Upper lobe of left lung (tissue), 6 donors: Measurements from ENCODE around the gene PIM1. TPM values are rescaled to one million over a fixed set of nuclear protein-coding genes. Genes with fewer than 3 reads are reported as not detected.

Experiments used
- ATAC-seq, 2 donors: fragments of 200-7000 bp; cut with Tn5 transposase; one replicate each; pipeline ENCODE4 v1.9.1; 2022; ENCODE audit warnings: mild to moderate bottlenecking in 2 of 2, moderate library complexity in 2 of 2; ENCODE audit not compliant: low FRiP score in 2 of 2
- DNase-seq, 2 donors: peaks; one replicate each; pipeline ENCODE4 v3.0.0-alpha.2; 2019 to 2020
- H3K27ac ChIP-seq, 4 donors: fragments of 200-600 bp; sonication (generic); one replicate each; pipeline ENCODE4 v1.5.1; 2016 to 2019
- H3K27me3 ChIP-seq, 4 donors: fragments of 200-600 bp; sonication (generic); one replicate each; pipeline ENCODE4 v1.5.1; 2017 to 2019
- H3K36me3 ChIP-seq, 4 donors: fragments of 200-600 bp; sonication (generic); one replicate each; pipeline ENCODE4 v1.5.1; 2016 to 2019
- H3K4me1 ChIP-seq, 4 donors: fragments of 200-600 bp; sonication (generic); one replicate each; pipeline ENCODE4 v1.5.1; 2018 to 2019
- H3K4me3 ChIP-seq, 4 donors: fragments of 200-600 bp; sonication (generic); one replicate each; pipeline ENCODE4 v1.5.1; 2017 to 2019; ENCODE audit warnings: mild to moderate bottlenecking in 2 of 4, moderate library complexity in 1 of 4
- H3K9me3 ChIP-seq, 4 donors: fragments of 200-600 bp; sonication (generic); one replicate each; pipeline ENCODE4 v1.5.1; 2018 to 2019
- EP300 ChIP-seq, 4 donors: sonication (generic); formaldehyde crosslinking; IDR thresholded peaks; one replicate each; pipeline ENCODE4 v1.5.1; 2017; ENCODE audit warnings: antibody characterized with exemption in 4 of 4, control low read depth in 2 of 4
- POLR2A ChIP-seq, 4 donors: fragments of 450-650 bp; IDR thresholded peaks; one replicate each; pipeline ENCODE4 v1.5.1; 2016 to 2017; ENCODE audit warnings: antibody characterized with exemption in 4 of 4, mild to moderate bottlenecking in 2 of 4
- POLR2AphosphoS5 ChIP-seq, 2 donors: sonication (generic); formaldehyde crosslinking; IDR thresholded peaks; one replicate each; pipeline ENCODE4 v1.5.1; 2017; ENCODE audit warnings: antibody characterized with exemption in 2 of 2
- WGBS, 2 donors: methylation state at CpG; one replicate each; pipeline ENCODE4 v1.1.5; 2017 to 2018; 5-methylcytosine and 5-hydroxymethylcytosine counted together
- total RNA-seq, 6 donors: library from RNA; depleted of rRNA in 4 of 6; stranded (reverse); fragments of >200 nt in 4 of 6; gene quantifications; one replicate each; pipeline versions ENCODE4 v1.1.0 to v1.2.1, GENCODE V29; 2016 to 2021
- TF ChIP-seq, protein P1 (sequence below), 6 experiments: fragments of 450-650 bp in 4 of 6; fragments of 200-600 bp in 2 of 6; sonication (generic) in 2 of 6; IDR thresholded peaks; one replicate each; pipeline ENCODE4 v1.5.1; 2016 to 2019; ENCODE audit warnings: antibody characterized with exemption in 6 of 6
- donor health status: DM: no; HTN: no; CAD: no; lungs with moderate emphysema.
- donor health status: DM: no; HTN: yes; CAD: no; lungs with severe emphysema.

PIM1 gene
- total RNA-seq, 6 donors from 2014 or later = 26.9 to 80.9 (median 36.0) TPM

DNA sequence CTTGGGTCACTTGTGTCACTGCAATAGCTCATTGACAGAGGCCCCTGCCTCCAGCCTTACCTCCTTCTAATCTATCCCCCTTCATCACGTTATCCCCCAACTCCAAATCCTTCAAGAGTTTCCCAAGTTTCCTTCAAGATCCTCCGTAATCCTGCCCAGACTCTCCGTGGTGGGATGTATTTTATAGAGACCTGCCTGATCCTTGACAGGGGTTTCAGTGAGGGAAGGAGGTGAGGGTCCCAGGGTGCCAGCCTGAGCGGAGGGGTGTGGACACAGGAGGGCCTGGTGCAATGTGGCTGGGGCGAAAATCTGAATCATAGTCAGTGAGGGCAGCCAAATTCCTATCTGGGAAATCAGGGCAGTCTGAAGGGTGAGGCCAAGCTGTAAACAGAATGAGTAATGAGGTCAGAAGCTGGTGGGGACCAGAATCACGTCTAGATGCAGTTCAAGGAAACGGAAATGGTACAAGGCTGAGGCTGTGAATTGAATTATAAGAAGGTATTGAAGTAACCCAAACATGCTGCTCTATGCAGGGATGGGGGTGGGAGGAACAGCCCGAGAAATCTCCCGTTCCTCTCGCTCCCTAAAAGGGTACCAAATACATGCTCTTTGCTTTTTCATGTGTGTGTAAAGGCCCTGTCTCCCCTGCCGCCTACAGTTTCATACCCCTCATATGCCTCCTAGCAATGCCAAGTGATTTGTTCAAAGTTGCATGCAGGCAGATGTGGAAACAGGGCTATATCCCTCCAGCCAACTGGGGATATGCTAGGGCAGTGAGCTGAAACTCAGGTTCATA, 35.4 kb upstream of the PIM1 start:
- Histone ChIP-seq H3K27ac (peak overlapping the region; percentile 64 to 79 (median 72)), H3K4me1 (peaks cover 40 to 59% (median 46%) of the 10 kb centered on the region in 4 donors), H3K36me3 (no peaks in the 10 kb centered on the region), H3K4me3 (no peak overlapping the region), H3K27me3 (no peaks in the 10 kb centered on the region), H3K9me3 (no peaks in the 10 kb centered on the region)
- peak in 1 of 2 donors; percentile 74 for DNase-seq
- whole genome bisulfite sequencing, 2 donors = 51 to 63% methylated on average over 11 of the region's 11 CpGs
- TF ChIP-seq EP300 (IDR thresholded peaks at IDR 0.05) (peak in 1 of 4 donors; percentile 16), POLR2AphosphoS5 (IDR thresholded peaks at IDR 0.05) (peak; percentile 42 to 67), POLR2A (IDR thresholded peaks at IDR 0.05) (no peak)
- TF ChIP-seq, protein P1, sequence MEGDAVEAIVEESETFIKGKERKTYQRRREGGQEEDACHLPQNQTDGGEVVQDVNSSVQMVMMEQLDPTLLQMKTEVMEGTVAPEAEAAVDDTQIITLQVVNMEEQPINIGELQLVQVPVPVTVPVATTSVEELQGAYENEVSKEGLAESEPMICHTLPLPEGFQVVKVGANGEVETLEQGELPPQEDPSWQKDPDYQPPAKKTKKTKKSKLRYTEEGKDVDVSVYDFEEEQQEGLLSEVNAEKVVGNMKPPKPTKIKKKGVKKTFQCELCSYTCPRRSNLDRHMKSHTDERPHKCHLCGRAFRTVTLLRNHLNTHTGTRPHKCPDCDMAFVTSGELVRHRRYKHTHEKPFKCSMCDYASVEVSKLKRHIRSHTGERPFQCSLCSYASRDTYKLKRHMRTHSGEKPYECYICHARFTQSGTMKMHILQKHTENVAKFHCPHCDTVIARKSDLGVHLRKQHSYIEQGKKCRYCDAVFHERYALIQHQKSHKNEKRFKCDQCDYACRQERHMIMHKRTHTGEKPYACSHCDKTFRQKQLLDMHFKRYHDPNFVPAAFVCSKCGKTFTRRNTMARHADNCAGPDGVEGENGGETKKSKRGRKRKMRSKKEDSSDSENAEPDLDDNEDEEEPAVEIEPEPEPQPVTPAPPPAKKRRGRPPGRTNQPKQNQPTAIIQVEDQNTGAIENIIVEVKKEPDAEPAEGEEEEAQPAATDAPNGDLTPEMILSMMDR (IDR thresholded peaks at IDR 0.05) = no peak
- peak; percentile 74 to 81 for ATAC-seq

DNA sequence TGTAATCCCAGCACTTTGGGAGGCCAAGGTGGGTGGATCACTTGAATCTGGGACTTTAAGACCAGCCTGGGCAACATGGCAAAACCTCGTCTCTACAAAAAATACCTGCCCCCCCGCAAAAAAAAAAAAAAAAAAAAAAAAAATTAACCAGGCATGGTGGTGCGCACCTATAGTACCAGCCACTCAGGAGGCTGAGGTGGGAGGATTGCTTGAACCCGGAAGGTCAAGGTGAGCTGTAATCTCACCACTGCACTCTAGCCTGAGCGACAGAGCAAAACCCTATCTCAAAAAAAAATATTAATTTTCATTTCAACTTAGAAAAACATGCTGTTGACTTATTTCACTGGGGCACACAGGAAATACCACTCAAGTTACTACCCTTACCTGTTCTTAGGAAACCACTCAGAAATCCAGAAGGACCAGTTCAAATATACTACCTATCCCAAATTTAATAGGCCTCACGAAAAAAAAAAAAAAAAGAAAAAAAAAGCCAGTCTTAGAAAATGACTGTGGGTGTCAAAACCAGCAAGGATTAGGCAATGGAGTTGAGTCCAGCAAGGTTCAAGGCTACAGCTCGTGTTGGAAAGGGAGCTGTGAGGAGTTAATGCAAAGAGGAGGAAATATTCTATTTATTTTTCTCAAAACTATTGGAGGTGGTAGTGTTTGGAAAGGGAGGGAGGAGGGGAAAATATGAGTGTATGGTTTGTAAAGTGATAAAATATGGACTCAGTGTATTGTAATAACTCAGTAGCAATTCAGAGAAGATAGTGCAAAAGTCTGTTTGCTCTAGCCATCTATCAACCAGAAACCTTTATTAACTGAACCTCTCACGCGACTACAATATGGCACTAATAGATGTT, 33.9 kb upstream of the PIM1 start:
- DNase-seq (no peak), ATAC-seq (no peak)
- Histone ChIP-seq H3K4me1 (peaks cover 32 to 50% (median 38%) of the 10 kb centered on the region in 4 donors), H3K4me3 (no peak overlapping the region), H3K9me3 (no peaks in the 10 kb centered on the region), H3K27ac (peak overlapping the region; percentile 64 to 79 (median 72)), H3K27me3 (no peaks in the 10 kb centered on the region), H3K36me3 (no peaks in the 10 kb centered on the region)
- no peak for TF ChIP-seq POLR2A (IDR thresholded peaks at IDR 0.05)
- TF ChIP-seq EP300 (IDR thresholded peaks at IDR 0.05) = no peak
- TF ChIP-seq, protein P1 (IDR thresholded peaks at IDR 0.05) = no peak
- TF ChIP-seq POLR2AphosphoS5 (IDR thresholded peaks at IDR 0.05) = no peak
- WGBS, 2 donors = 67 to 69% methylated on average over 9 of the region's 9 CpGs

DNA sequence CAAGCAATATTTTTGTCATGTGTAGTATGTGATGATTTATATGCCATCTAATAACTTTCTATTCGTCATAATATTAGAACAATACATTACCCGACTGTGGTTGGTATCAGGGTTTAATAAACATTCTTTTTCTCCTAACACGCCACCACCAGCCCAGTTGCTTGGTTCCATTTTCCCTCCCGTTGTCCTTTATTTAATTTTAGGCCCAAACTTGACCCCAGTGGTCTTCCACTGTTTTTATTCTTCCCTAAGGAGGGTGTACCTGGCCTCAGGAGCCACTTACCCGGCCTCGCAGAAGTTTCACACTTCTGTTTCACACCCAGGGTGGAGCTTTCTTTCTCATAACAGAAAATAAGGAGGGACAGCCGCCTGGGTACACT, 33.1 kb upstream of the PIM1 start:
- H3K27ac ChIP-seq = peak overlapping the region in 2 of 4 donors; percentile 11 to 77
- no peaks in the 10 kb centered on the region for H3K27me3 ChIP-seq
- peaks cover 25 to 43% (median 31%) of the 10 kb centered on the region in 4 donors for H3K4me1 ChIP-seq

DNA sequence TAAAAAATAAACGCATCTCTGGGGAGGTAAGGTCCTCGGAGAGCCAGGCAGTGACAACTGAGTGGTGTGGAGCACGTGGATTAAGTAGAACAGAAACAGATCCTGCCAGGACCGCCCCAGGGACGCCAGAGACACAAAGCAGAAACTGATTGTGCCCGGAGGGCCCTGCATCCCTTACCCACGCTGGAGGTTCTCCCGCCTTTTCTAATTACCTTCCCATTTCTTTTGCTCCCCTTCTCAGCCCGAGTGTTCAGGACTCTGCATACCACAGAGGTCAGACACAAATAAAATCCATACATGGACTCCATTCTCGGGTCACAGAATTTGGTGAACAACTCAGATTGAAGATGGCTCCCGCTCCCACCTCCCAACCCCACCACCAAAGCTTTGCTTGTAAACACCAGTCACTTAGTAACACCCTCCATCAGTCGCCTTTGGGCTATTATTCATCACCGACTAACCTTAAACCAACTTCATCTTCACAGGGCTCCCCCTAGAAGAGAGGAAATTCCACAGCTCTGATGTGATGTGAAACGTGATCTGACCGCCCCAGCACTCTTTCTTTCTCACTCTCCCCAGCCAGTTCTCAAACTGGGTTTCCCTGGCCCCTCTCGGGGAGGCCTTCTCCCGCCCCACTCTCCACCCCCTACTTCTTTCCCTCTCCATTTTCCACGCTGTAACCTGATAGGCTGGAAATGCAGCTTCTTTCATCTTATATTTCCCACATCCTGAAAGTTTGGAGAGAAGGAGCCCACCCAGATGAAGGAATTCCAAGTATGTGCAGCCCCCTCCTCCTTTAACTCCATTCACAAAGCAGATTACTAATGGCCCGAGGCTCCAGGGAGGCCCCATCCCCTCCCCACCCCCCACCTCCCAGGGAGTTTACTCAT, 32.5 kb upstream of the PIM1 start:
- H3K27me3 ChIP-seq = no peaks in the 10 kb centered on the region
- no peaks in the 10 kb centered on the region for H3K36me3 ChIP-seq
- DNase-seq (no peak), ATAC-seq (peak; percentile 37 to 86)
- no peaks in the 10 kb centered on the region for H3K9me3 ChIP-seq
- WGBS, 2 donors = 51 to 59% methylated on average over 19 of the region's 19 CpGs
- no peak overlapping the region for H3K4me3 ChIP-seq
- TF ChIP-seq EP300 (IDR thresholded peaks at IDR 0.05) (no peak), POLR2AphosphoS5 (IDR thresholded peaks at IDR 0.05) (no peak), POLR2A (IDR thresholded peaks at IDR 0.05) (no peak)
- TF ChIP-seq, protein P1 (IDR thresholded peaks at IDR 0.05) = no peak
- H3K27ac ChIP-seq = peak overlapping the region in 2 of 4 donors; percentile 11 to 77
- peaks cover 24 to 41% (median 31%) of the 10 kb centered on the region in 4 donors for H3K4me1 ChIP-seq

More for the DNA sequence above, 33.1 kb upstream of the PIM1 start:
- H3K9me3 ChIP-seq = no peaks in the 10 kb centered on the region
- H3K36me3 ChIP-seq = no peaks in the 10 kb centered on the region
- ATAC-seq (no peak), DNase-seq (no peak)
- no peak for TF ChIP-seq EP300 (IDR thresholded peaks at IDR 0.05)
- TF ChIP-seq POLR2AphosphoS5 (IDR thresholded peaks at IDR 0.05) = no peak
- no peak for TF ChIP-seq POLR2A (IDR thresholded peaks at IDR 0.05)
- TF ChIP-seq, protein P1 (IDR thresholded peaks at IDR 0.05) = no peak
- no peak overlapping the region for H3K4me3 ChIP-seq
- 77 to 83% methylated on average over 7 of the region's 7 CpGs for WGBS, 2 donors
